DMS153 treated with DMSO at 0.1 percent for 48 hours (cell line): Measurements from ENCODE around the gene GRIK2.

Experiments
- DNase-seq: peaks from one replicate; lab custom pipeline; 2025; ENCODE audit not compliant: unreplicated experiment; lab: John Stamatoyannopoulos, UW

GRIK2 gene

DNA sequence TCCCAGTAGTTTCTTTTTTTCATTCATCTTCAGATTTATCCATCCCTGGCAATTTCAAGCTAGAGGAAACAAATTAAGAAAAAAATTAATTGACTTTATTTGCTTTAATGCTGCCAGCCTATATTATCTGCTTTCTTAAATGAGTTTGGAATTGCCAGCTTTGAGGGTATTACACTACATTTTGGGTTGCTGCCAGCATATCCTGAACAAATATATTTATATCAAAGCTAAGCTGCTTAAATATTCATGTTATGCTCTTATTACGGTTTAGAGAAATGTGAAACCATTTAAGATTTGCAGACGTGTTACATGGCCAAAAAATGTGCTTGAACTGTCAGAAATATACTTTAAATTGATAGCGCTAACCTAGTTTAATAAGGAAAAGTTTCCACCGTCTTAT is 59.7 kb downstream of the GRIK2 start:
- DNase-seq, result no peak

DNA sequence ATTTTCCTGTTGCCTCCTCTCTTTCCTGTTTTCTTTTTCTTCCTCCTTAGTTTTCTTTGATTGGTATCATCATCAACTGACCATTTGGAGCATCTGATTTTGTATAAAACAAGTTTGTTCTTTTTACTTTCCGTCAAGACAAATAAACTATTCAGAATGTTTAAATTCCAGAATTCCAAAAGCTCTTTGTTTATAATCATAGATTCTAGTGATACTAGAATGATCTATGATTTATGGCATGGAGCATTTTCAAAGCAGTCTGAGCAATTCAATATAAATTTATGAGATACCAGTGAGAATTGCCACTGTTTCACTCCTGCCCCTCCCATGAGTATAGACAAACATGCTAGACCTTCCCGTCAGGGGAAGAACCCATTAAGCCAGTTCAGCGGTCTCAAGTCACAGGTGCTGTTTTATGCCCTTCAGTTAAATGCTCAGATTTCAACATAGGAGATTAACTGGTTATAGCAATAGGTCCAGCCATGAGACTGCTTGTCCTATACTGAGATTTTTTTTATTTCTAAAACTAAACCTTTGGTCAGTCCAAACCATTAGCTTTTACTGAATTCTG is 60.7 kb downstream of the GRIK2 start:
- no peak for DNase-seq

DNA sequence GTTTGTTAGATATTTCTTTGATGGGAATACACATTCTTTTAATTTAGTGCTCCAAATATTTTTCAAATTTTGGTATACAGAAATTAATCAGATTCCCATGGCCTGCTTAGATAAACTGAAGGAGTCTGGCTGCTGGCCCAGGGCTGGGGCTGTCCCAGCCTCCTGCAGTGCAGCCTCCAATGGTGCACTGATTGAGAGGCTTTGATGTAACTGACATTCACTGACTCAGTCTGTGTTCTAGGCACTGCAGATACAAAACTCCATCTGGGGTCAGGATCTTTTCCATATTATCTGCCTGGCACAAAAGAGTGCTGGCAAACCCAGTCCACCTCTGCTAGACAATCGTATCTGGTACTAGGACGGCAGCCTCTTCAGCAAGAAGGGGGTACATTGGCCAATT is 64.8 kb downstream of the GRIK2 start:
- no peak for DNase-seq

DNA sequence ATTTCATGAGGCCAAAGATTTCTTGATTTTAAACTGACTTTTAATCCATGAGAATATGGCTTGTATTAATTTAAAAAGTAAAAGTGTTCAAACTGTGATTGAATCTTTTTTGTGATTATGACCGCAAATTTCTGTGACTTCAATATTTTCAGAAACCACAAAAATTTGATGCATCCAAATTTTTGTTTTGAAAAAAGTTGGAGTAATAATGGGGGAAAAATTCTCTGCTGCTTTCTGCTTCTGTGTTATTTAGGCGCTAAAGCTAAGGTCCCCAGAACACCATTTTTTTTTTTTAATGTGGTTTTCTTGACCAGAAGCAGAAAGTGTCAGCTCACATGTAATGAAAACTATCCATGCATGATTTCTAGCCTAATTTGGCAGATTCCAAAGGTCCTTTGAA is 65.3 kb downstream of the GRIK2 start:
- DNase-seq, result no peak

DNA sequence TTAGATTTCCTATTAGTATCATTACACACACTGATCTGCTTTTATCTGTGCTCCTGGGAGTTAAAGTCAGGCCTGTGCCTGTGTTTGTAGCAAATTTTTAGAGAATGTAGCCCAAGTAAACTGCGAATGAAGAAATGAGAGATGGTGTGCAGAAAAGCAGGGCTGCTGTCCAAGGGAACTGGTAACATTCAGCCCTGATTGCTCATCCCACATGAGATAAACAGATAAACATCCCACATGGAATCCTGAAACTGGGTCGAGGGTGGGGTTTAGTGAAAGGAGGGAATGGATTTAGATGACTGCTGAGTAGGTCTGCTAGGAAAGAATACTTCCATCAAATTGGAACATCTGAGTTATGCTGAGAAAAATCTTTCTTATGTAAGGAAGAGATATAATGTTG is 69.1 kb downstream of the GRIK2 start:
- DNase-seq, result no peak

DNA sequence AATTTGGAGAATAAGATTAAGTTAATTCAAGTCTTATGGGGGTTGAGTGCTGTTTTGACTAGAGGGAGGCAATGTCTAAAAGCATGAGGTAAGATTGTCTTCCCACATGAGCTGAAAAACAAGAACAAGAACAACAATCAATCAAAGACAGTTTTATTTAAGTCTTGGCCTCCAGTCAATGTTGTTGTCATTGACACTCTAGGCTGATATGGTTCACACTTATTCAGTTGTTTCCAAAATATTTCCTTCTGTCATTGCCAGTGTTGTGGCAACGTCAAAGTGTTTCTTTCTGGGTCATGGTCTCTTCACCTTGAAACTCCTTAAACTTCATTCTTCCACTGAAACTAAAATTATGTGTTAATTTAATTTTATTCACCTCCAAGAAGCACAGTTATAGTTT is 72.4 kb downstream of the GRIK2 start:
- no peak for DNase-seq

DNA sequence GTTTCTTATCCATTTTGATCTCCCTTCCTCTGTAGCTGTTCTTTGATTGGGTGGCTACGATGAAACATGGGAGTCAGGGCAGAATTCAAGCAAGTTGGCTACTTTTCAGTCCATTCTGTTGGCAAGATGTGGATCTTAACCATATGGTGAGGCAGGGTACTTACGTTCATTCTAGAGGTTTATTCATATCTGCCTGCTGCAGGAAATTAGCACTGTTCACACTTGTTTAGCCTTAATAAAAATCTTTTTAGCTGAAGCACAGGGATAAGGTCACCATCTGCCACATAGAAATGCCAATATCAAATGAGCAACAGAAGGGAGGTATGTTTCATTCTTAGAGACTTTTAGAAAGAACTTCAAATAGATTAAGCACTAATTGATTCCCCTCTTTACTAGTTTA is 83.9 kb downstream of the GRIK2 start:
- DNase-seq, result no peak

DNA sequence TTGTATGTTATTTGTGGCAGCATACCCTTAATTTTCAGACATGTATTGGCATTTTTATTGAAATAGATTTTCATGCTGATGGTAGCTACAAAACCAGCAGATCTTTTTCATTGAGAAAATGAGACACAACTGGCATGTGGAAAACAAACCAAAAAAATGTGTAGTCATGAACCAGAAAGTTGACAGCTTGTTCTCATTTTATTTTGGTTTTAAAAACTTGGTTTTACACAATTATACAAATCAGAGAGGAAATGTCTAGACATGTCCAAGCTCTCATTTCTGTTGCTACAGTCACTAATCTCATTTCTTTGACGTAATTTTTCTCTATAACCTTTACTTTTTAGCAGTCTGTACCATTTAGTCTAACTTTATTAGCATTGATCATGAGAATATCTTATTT is 85.4 kb downstream of the GRIK2 start:
- DNase-seq, result no peak

DNA sequence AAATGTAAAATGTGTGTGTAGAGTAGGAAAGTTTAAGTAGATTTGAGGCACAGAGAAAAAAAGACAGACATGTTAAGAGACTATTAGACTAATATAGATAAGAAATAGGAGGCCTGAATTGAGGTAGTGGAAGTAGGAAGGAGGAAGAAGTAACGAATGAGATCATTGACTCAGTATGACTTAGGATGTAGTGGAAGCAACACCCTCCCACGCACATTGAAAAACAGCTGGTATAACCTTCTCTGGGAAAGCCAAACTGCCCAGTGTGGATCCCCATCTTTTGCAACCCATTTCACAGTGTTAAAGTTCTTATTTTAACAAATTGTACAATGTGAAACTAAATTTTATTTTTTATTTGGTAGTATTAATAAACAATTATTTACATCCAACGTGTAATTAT is 89.1 kb downstream of the GRIK2 start:
- DNase-seq, result no peak

DNA sequence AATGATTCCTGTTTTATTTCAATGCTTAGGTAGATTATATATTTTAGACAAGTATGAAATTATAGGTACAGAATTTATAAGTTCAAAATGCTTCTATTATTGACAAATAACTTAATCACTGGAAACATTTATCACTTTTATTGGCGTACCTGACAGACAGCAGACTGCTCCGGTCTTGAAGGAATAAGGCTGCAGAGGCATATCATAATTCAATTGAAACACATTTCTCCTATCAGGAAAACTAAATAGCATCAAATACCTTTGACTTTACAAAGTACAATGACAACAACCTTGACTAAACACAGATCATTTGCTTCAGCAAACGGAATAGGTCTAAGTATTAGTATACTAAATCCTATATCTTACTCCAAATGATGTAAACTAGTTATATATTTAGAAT is 91.3 kb downstream of the GRIK2 start:
- no peak for DNase-seq

DNA sequence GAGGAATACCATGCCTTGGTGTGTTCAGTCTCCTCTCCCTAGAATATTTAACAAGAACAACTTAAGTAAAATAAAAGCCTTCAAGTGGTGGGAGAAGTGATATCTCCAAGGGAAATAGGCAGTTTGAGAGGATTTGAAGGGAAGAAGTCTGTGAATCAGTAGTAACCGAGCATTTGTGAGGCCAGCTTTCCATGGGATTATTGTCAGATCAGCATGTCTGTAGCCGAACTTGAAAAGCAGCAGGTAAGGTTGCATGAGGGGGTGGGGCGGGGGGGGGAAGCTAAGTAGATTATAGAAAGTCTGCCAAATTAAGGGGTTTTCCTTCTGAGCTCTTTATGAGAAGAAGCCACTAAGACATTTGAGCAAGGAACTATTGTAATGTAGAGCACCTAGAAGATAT is 92.6 kb downstream of the GRIK2 start:
- no peak for DNase-seq

DNA sequence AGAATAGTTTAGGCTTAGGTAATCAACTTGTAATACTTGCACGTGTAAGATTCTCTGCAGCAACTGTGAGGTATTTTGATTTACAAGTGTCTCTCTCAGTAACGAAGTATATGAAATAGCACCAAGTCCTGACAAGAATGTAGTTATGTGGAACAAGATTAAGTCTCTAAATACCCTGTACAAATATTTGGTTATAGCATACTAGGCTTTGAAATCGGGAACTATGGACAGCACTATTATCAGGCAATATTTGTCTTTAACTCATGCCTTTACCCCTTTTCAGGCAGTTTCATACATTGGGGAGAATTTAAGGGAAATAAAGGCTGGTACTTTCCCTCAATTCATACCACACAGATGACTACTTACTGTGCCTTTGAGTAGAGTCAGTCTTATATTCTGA is 93.2 kb downstream of the GRIK2 start:
- DNase-seq, result no peak

DNA sequence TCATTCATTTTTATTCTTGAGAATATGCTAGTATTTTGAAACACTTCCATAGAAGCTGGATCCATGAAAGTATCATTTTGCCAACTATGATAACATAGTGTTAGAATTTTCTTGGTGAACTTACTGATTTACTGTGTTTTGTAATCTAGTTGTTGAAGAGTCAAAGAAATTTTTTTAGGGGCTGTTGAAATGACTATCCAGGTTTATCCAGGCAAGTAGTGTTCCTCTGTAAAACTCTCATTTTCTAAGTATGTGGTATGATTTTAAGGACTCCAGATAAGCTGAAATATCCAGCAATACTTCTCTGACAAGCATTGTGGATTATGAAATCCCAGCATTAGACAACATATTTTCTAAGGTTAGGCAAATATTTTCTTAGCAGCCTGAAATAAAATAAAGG is 95.9 kb downstream of the GRIK2 start:
- DNase-seq, result no peak

DNA sequence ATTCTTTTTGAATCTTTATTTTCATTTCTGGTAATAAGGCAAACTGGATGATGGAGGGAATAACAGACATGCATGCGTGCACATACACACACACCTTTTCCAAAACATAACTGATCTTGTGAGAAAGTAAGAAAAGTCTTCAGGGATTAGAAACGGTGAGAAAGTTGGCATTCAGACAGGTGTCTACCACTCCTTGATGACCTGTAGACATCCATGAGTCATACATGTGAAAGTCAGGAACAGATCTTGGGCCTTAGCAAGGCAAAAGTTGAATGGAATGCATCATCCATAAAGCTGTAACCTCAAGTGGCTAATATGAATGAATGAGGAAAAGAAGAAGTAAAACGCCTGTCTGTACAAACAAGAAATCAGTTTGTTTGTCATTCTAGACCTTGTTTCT is 97.3 kb downstream of the GRIK2 start:
- no peak for DNase-seq

DNA sequence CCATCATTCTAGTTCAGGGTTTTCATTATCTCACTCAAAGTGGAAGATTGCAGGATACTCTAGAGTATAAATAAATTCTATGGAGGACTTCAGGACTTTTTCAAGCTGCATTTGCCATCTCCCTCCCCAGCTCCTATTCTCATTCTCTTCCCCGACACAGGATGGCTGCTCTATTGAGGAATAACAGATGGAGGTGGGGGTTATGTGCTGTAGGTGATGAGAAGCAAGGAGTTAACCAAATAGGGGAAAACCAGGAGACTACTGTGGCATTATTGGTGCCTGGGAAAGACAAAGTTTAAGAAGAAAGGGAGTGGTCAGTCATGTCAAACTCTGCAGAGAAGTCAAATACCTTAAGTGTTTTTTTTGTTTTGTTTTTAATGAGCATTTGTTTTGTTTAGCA is 109.3 kb downstream of the GRIK2 start:
- DNase-seq, result no peak

DNA sequence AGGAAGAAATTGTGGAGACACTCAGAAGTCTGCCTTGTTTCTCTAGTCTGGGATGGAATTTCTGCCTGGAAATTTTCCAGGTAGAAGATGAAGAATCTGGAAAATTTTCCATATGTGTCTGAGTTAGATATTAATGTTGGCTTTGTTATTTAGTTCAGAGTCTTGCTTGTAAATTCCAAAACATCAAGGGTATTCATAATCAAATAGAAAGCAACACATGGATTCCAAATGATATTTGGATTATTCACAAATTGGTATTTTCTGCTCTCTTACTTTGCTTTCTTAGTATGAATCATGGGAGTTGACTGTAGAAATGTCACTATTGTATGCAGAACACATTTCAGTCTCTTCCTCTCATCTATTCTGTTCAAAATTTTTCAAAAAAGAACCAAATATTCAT is 116.0 kb downstream of the GRIK2 start:
- no peak for DNase-seq

DNA sequence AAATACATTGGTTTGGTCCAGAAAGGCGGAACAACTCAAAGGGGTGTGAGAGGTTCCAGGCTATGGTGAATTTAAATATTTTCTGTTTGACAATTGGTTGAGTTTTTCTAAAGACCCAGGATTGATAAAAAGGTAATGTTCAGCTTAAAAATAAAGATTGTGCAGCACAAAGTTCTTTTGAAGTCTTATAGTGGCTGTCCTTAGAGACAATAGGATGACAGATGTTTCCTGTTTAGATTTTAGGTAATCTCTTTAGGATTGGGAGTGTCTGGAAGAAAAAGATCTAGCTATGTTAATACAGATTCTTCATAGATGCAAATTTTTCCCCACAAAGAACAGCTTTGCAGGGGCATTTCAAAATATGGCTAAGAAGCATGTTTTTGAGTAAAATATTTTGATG is 119.7 kb downstream of the GRIK2 start:
- DNase-seq, result no peak

DNA sequence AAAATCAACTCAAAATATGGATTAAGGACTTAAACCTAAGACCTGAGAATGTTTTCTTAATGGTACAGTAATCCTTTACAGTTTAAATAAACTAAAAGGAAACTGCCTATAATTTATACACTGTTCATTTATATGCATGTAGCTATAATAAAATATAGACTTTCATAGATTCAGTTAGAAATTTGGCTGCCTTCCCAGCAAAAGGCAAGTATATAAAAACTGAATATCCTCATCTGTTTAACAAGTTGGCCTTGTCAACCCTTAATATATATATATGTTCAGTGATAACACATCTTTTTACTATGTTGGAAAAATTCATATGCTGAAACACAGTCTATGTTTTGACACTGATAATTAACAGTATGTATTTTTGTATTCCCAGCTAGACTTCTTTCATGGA is 123.1 kb downstream of the GRIK2 start:
- no peak for DNase-seq

DNA sequence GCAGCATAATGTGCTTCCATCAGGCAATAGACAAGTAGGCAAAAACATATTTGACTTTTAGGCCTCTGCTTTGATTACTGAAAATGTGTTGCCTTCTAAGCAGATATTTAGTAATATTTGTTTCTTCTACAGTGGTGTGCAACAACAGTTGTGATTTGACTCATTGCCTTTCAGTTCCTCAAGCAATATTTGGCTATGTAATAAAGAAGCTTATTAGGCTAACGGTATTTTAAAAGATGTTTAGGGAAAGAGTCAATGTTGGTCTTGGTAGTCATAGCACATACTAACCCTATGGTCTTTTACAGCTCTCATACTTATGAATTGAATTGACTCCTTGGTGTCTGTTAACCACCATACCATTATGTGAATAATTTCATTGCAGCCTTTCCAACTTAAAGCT is 124.1 kb downstream of the GRIK2 start:
- DNase-seq, result no peak

DNA sequence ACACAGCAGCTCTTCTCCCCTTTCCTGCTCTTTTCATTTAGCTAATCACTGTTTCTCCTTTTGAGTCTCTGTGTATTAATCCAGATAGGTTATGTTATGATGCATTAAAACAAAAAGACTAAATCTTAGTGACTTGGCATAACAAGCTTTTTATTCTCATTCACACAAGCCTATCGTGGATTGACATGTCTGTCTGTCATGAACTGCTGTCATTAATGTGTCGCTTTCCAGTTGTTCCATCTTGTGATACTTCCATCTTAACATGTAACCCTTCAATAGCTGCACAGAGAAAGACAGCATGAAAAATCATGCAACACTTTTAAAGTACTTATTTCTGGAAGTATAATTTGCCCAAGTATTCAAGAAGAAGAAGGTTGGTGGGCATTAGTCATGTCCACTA is 128.7 kb downstream of the GRIK2 start:
- DNase-seq, result no peak

DNA sequence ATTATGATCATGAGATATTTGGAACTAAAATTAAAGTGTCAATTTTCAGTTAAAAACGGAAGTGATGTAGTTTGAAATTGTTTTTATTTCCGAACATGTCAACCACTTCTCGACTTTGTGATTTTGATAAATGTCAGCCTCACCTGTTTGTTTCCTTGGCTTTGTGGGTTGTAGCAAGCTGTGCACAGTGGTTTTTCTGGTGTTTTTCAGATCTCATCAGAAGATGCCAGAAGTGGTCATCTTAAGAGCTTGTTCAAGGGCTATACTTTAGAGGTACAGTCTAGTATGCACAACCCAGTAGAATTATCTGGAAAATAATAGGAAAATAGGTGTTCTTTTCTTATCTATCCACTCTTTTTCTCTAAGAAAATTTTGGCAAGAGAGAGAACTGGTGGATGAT is 134.0 kb downstream of the GRIK2 start:
- DNase-seq, result no peak

DNA sequence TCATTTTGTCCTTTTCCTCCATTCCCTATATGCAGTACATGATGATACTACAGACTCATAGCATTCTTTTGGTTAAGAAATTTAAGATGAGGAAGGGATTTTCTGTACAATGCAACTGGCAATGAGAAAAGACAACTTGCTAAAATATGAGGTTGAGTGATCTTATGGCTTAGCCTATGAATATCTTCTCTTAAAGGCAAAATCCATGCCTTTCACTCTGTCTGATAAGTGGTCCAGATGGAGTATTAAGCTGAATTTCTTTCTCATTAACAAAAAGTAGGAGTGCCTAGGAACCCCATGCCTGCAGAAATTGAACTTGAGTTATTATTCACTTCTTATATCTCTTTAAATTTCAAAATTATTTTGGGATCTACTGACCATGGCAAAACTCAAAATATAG is 135.3 kb downstream of the GRIK2 start:
- DNase-seq, result no peak

DNA sequence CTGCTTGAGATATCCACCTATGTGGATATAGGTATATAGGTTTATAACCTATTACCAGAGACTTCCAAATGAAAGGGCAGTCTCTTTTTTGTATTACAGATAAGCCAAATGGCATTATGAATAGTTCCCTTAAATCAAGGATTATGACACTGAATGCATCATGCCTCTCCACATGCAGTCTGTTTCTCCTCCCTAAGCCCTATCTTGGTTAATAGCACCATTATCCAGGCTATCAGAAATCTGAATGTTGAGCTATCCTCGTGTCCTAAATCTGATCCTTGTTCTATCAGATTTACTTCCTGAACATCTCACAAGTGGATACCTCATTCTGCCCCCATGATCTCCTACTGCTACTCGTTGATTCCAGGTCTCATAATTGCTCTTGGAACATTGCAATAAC is 138.0 kb downstream of the GRIK2 start:
- no peak for DNase-seq

DNA sequence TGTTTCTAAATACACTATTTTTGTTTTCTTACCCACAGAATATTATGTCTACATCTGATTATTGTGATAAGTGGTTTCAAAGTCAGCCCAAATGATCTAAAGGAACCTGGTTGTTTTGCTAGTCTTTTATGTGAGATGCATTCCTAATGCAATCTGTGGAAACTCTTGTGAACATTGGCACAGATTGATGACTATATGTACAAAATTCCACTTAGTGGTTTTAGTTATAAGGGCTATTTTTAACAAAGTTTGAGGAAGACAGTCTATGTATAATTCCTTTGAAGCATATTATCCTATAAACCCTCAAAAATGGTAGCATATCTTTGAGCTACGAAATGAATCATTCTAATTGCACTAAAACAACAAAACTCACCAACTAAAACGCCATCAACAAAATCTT is 140.9 kb downstream of the GRIK2 start:
- no peak for DNase-seq
